Measurements from ENCODE around the gene TRMO. TPM values are rescaled to one million over a fixed set of nuclear protein-coding genes. Genes with fewer than 3 reads are reported as not detected.

Gene TRMO
- total and polyA plus RNA-seq, 9 of the 15 experiments (the other 6 are each of a cell fraction or from before 2014, with no cell fraction given): 5.6 to 22.4 (median 16.2) TPM

- TF ChIP-seq ZNF445 (CRISPR knock-in tag; IDR thresholded peaks at IDR 0.05; ENCODE audit: low read depth): no peak
- no peak for TF ChIP-seq PYGO2 (tag; IDR thresholded peaks at IDR 0.05)
- no peak for TF ChIP-seq ADNP (tag; IDR thresholded peaks at IDR 0.05)
These were observed 10.8 kb downstream of the TRMO start (continued) for GRCh38 chr9:97911528-97911927.

- no peaks in the 10 kb centered on the region for H3K79me2 ChIP-seq (ENCODE audit: control insufficient read depth, insufficient read depth, low read length)
- intact Hi-C loops (cut with micrococcal nuclease): no loop called here
- H4K20me1 ChIP-seq (replicated peaks; ENCODE audit: control insufficient read depth, insufficient read depth, low read length): no peaks in the 10 kb centered on the region
- H3K9me1 ChIP-seq (ENCODE audit: control insufficient read depth, insufficient read depth, low read length): no peaks in the 10 kb centered on the region
- FAIRE-seq (no peak), ATAC-seq (no peak), DNase-seq (ENCODE audit: extremely low read depth in 1 of 4, low spot score in 3 of 4) (no peak)
- H3K27me3 ChIP-seq (ENCODE audit: control insufficient read depth in 2 of 2, insufficient read depth in 2 of 2, low read length in 2 of 2): no peaks in the 10 kb centered on the region
- ChIA-PET POLR2A (interaction anchor here (0.6 to 2.4 kb wide), 4 partner anchors 9 to 36 kb away, joined by 3 to 14 read pairs (median 4); no protein-coding TSS in a partner anchor), CTCF (ENCODE audit: low intra/inter-chr PET ratio) (no interaction called here)
- H3K4me1 ChIP-seq (replicated peaks in 1 of 2; ENCODE audit: control insufficient read depth in 2 of 2, insufficient read depth in 2 of 2, low read length in 2 of 2): no peaks in the 10 kb centered on the region; a peak in 2 of 5 replicates
- H3K9ac ChIP-seq (ENCODE audit: insufficient read depth in 1 of 2, low read depth in 2 of 2, low read length in 2 of 2): no peak overlapping the region
- no peak overlapping the region for H3K4me3 ChIP-seq
- BruUV-seq (replicated peaks): no TSS peak
- no peak overlapping the region for H3K27ac ChIP-seq (ENCODE audit: extremely low read depth, low read depth, low read length)
- no peak overlapping the region for H2AFZ ChIP-seq (ENCODE audit: low read depth, low read length)
- no peaks in the 10 kb centered on the region for H3K9me3 ChIP-seq (replicated peaks; ENCODE audit: control insufficient read depth, insufficient read depth, low read depth, low read length)
- H3K4me2 ChIP-seq (ENCODE audit: insufficient read depth, low read length): no peak overlapping the region
- WGBS (ENCODE audit: insufficient coverage, low coverage, missing lambda C conversion rate): 72% methylated on average over 6 of the region's 6 CpGs
- peaks cover 70% of the 10 kb centered on the region for H3K36me3 ChIP-seq (ENCODE audit: control insufficient read depth, insufficient read depth, low read length)
- in situ Hi-C loops (cut with MboI): loop anchor here (25.0 kb wide), 2 partner anchors 352 to 877 kb away; partner anchors contain the start of genes ANKS6 and TBC1D2
- TF ChIP-seq MAFG (tag; conservative IDR thresholded peaks at IDR 0.05): no peak
- no peak for TF ChIP-seq GTF2B (IDR thresholded peaks at IDR 0.05; ENCODE audit: extremely low read depth, insufficient read length)
- TF ChIP-seq HMGN3 (IDR thresholded peaks at IDR 0.05; ENCODE audit: borderline replicate concordance, extremely low read depth, insufficient read length, low read depth, low read length): no peak
- no peak for TF ChIP-seq L3MBTL2 (IDR thresholded peaks at IDR 0.05)
- TF ChIP-seq HDGF (IDR thresholded peaks at IDR 0.05): no peak
- no peak for TF ChIP-seq RCOR1 (IDR thresholded peaks at IDR 0.05; ENCODE audit: borderline replicate concordance in 1 of 2, low read depth in 2 of 2, low read length in 2 of 2)
- TF ChIP-seq PRMT5 (CRISPR knock-in tag; IDR thresholded peaks at IDR 0.05): no peak
- TF ChIP-seq, protein P1, sequence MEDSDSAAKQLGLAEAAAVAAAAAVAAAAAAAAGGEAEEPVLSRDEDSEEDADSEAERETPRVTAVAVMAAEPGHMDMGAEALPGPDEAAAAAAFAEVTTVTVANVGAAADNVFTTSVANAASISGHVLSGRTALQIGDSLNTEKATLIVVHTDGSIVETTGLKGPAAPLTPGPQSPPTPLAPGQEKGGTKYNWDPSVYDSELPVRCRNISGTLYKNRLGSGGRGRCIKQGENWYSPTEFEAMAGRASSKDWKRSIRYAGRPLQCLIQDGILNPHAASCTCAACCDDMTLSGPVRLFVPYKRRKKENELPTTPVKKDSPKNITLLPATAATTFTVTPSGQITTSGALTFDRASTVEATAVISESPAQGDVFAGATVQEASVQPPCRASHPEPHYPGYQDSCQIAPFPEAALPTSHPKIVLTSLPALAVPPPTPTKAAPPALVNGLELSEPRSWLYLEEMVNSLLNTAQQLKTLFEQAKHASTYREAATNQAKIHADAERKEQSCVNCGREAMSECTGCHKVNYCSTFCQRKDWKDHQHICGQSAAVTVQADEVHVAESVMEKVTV (CRISPR knock-in tag; IDR thresholded peaks at IDR 0.05): no peak
- TF ChIP-seq, protein P2, sequence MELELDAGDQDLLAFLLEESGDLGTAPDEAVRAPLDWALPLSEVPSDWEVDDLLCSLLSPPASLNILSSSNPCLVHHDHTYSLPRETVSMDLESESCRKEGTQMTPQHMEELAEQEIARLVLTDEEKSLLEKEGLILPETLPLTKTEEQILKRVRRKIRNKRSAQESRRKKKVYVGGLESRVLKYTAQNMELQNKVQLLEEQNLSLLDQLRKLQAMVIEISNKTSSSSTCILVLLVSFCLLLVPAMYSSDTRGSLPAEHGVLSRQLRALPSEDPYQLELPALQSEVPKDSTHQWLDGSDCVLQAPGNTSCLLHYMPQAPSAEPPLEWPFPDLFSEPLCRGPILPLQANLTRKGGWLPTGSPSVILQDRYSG (tag; conservative IDR thresholded peaks at IDR 0.05; ENCODE audit: low read depth): no peak
- no peak for TF ChIP-seq BACH1 (tag; IDR thresholded peaks at IDR 0.05)
- no peak for TF ChIP-seq MTA3 (IDR thresholded peaks at IDR 0.05; ENCODE audit: borderline replicate concordance)
- TF ChIP-seq, protein P3, sequence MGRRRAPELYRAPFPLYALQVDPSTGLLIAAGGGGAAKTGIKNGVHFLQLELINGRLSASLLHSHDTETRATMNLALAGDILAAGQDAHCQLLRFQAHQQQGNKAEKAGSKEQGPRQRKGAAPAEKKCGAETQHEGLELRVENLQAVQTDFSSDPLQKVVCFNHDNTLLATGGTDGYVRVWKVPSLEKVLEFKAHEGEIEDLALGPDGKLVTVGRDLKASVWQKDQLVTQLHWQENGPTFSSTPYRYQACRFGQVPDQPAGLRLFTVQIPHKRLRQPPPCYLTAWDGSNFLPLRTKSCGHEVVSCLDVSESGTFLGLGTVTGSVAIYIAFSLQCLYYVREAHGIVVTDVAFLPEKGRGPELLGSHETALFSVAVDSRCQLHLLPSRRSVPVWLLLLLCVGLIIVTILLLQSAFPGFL (CRISPR knock-in tag; IDR thresholded peaks at IDR 0.05): no peak
- TF ChIP-seq MCM3 (IDR thresholded peaks at IDR 0.05): no peak
- TF ChIP-seq ZC3H8 (IDR thresholded peaks at IDR 0.05): no peak
- no peak for TF ChIP-seq SNIP1 (IDR thresholded peaks at IDR 0.05; ENCODE audit: low read depth)
These were observed 11.9 kb downstream of the TRMO start for GRCh38 chr9:97910357-97910756.
